Activated naive CD4-positive, alpha-beta T cell treated with anti-CD3 and anti-CD28 coated beads for 36 hours (primary cell): ENCODE results near the gene GORAB. TPM values are rescaled to one million over a fixed set of nuclear protein-coding genes. Genes with fewer than 3 reads are reported as not detected.

Source experiments
- CTCF ChIA-PET: fragments of 350-600 bp; sonication (Branson Sonifier 250); formaldehyde crosslinking; loops from one replicate; lab custom pipeline; 2021; ENCODE audit warnings: antibody characterized with exemption; lab: Charles Lee
- DNase-seq: peaks from one replicate; pipeline ENCODE4 v3.0.0-alpha.2; 2020
- H3K27ac Mint-ChIP-seq: one replicate; pipeline ENCODE4 v1.8.0; 2021; ENCODE audit warnings: mild to moderate bottlenecking, mixed read lengths
- H3K27me3 Mint-ChIP-seq: one replicate; pipeline ENCODE4 v1.8.0; 2021; ENCODE audit warnings: low read depth, mixed read lengths
- H3K36me3 Mint-ChIP-seq: one replicate; pipeline ENCODE4 v1.8.0; 2021; ENCODE audit warnings: low read depth, mixed read lengths
- H3K4me1 Mint-ChIP-seq: one replicate; pipeline ENCODE4 v1.8.0; 2021; ENCODE audit warnings: low read depth, mixed read lengths
- H3K4me3 Mint-ChIP-seq: one replicate; pipeline ENCODE4 v1.8.0; 2021; ENCODE audit warnings: mild to moderate bottlenecking, moderate library complexity, mixed read lengths
- H3K9me3 Mint-ChIP-seq: one replicate; pipeline ENCODE4 v1.8.0; 2021; ENCODE audit warnings: mixed read lengths
- intact Hi-C: fragments of 100-400 bp; cut with micrococcal nuclease; formaldehyde crosslinking; loops from one replicate; pipeline ENCODE4 v1.15.1; 2023
- total RNA-seq, 2 experiments: library from RNA; stranded (reverse); gene quantifications; one replicate each; pipeline ENCODE4 v1.2.3, GENCODE V29; 2021

GORAB gene
- total RNA-seq, 2 experiments from 2014 or later = 9.5 TPM

GRCh38 chr1:170544624-170545023 is 12.7 kb downstream of the GORAB start:
- Mint-ChIP-seq H3K4me3 (no peak overlapping the region), H3K27me3 (no peaks in the 10 kb centered on the region), H3K36me3 (peaks cover 60% of the 10 kb centered on the region), H3K9me3 (no peaks in the 10 kb centered on the region), H3K4me1 (peaks cover 5% of the 10 kb centered on the region), H3K27ac (no peak overlapping the region)
- intact Hi-C loops = no loop called here
- CTCF ChIA-PET = no interaction called here
- DNase-seq = no peak

GRCh38 chr1:170545476-170545875 is 13.5 kb downstream of the GORAB start:
- Mint-ChIP-seq H3K4me3 (no peak overlapping the region), H3K9me3 (no peaks in the 10 kb centered on the region), H3K27me3 (no peaks in the 10 kb centered on the region), H3K27ac (no peak overlapping the region), H3K36me3 (peaks cover 57% of the 10 kb centered on the region), H3K4me1 (peaks cover 5% of the 10 kb centered on the region)
- intact Hi-C loops = no loop called here
- DNase-seq = no peak
- CTCF ChIA-PET = no interaction called here

- H3K9me3 Mint-ChIP-seq = no peaks in the 10 kb centered on the region
- no peak overlapping the region for H3K4me3 Mint-ChIP-seq
- H3K27me3 Mint-ChIP-seq = no peaks in the 10 kb centered on the region
- CTCF ChIA-PET = no interaction called here
- intact Hi-C loops = no loop called here
- peaks cover 5% of the 10 kb centered on the region for H3K4me1 Mint-ChIP-seq
- no peak for DNase-seq
- peaks cover 54% of the 10 kb centered on the region for H3K36me3 Mint-ChIP-seq
- H3K27ac Mint-ChIP-seq = no peak overlapping the region
Measured at GRCh38 chr1:170547255-170547654, 15.3 kb downstream of the GORAB start.

GRCh38 chr1:170548497-170548896 is 16.5 kb downstream of the GORAB start:
- Mint-ChIP-seq H3K4me1 (peaks cover 5% of the 10 kb centered on the region), H3K36me3 (peaks cover 47% of the 10 kb centered on the region), H3K27me3 (no peaks in the 10 kb centered on the region), H3K27ac (peak overlapping the region; percentile 79), H3K9me3 (no peaks in the 10 kb centered on the region), H3K4me3 (no peak overlapping the region)
- intact Hi-C loops = no loop called here
- CTCF ChIA-PET = no interaction called here
- DNase-seq = no peak

GRCh38 chr1:170555370-170555769 is 23.4 kb downstream of the GORAB start:
- CTCF ChIA-PET = no interaction called here
- no peaks in the 10 kb centered on the region for H3K27me3 Mint-ChIP-seq
- H3K9me3 Mint-ChIP-seq = peaks cover 12% of the 10 kb centered on the region
- intact Hi-C loops = no loop called here
- H3K4me1 Mint-ChIP-seq = no peaks in the 10 kb centered on the region
- H3K4me3 Mint-ChIP-seq = no peak overlapping the region
- DNase-seq = no peak
- peaks cover 11% of the 10 kb centered on the region for H3K36me3 Mint-ChIP-seq
- no peak overlapping the region for H3K27ac Mint-ChIP-seq

GRCh38 chr1:170556917-170557316 is 25.0 kb downstream of the GORAB start:
- Mint-ChIP-seq H3K4me1 (no peaks in the 10 kb centered on the region), H3K36me3 (peaks cover 6% of the 10 kb centered on the region), H3K4me3 (no peak overlapping the region), H3K9me3 (peaks cover 14% of the 10 kb centered on the region), H3K27ac (no peak overlapping the region), H3K27me3 (no peaks in the 10 kb centered on the region)
- CTCF ChIA-PET = no interaction called here
- DNase-seq = no peak
- intact Hi-C loops = no loop called here

- H3K9me3 Mint-ChIP-seq = peaks cover 14% of the 10 kb centered on the region
- intact Hi-C loops = no loop called here
- H3K4me1 Mint-ChIP-seq = peaks cover 15% of the 10 kb centered on the region
- H3K36me3 Mint-ChIP-seq = peaks cover 4% of the 10 kb centered on the region
- no peak overlapping the region for H3K27ac Mint-ChIP-seq
- H3K4me3 Mint-ChIP-seq = no peak overlapping the region
- H3K27me3 Mint-ChIP-seq = peaks cover 1% of the 10 kb centered on the region
- CTCF ChIA-PET = no interaction called here
- DNase-seq = no peak
Measured at GRCh38 chr1:170558731-170559130, 26.8 kb downstream of the GORAB start.

- no peak overlapping the region for H3K27ac Mint-ChIP-seq
- peaks cover 4% of the 10 kb centered on the region for H3K36me3 Mint-ChIP-seq
- CTCF ChIA-PET = no interaction called here
- no peak overlapping the region for H3K4me3 Mint-ChIP-seq
- no peak for DNase-seq
- intact Hi-C loops = no loop called here
- peaks cover 14% of the 10 kb centered on the region for H3K9me3 Mint-ChIP-seq
- H3K4me1 Mint-ChIP-seq = peaks cover 15% of the 10 kb centered on the region
- peaks cover 1% of the 10 kb centered on the region for H3K27me3 Mint-ChIP-seq
Measured at GRCh38 chr1:170559166-170559565, 27.2 kb downstream of the GORAB start.

GRCh38 chr1:170560681-170561285 is 28.8 kb downstream of the GORAB start:
- Mint-ChIP-seq H3K9me3 (peaks cover 14% of the 10 kb centered on the region), H3K27ac (no peak overlapping the region), H3K4me3 (no peak overlapping the region), H3K36me3 (peaks cover 4% of the 10 kb centered on the region), H3K4me1 (peaks cover 15% of the 10 kb centered on the region), H3K27me3 (peaks cover 1% of the 10 kb centered on the region)
- intact Hi-C loops = no loop called here
- DNase-seq = no peak
- CTCF ChIA-PET = interaction anchor here (0.6 kb wide), 1 partner anchor 7 kb away, joined by 3 read pairs; no protein-coding TSS in a partner anchor

- Mint-ChIP-seq H3K4me1 (peaks cover 15% of the 10 kb centered on the region), H3K9me3 (peaks cover 14% of the 10 kb centered on the region), H3K27ac (peak overlapping the region; percentile 25), H3K36me3 (peaks cover 4% of the 10 kb centered on the region), H3K27me3 (peaks cover 1% of the 10 kb centered on the region), H3K4me3 (no peak overlapping the region)
- CTCF ChIA-PET = no interaction called here
- intact Hi-C loops = loop anchor here (1.0 kb wide), 1 partner anchor 30 kb away; the partner anchor contains the start of gene GORAB
- DNase-seq = peak; percentile 74
Measured at GRCh38 chr1:170562646-170563338, 30.8 kb downstream of the GORAB start.

- H3K27ac Mint-ChIP-seq = no peak overlapping the region
- no peak overlapping the region for H3K4me3 Mint-ChIP-seq
- H3K4me1 Mint-ChIP-seq = peaks cover 14% of the 10 kb centered on the region
- H3K9me3 Mint-ChIP-seq = peaks cover 8% of the 10 kb centered on the region
- intact Hi-C loops = no loop called here
- DNase-seq = no peak
- H3K27me3 Mint-ChIP-seq = peaks cover 10% of the 10 kb centered on the region
- CTCF ChIA-PET = no interaction called here
- H3K36me3 Mint-ChIP-seq = no peaks in the 10 kb centered on the region
Measured at GRCh38 chr1:170567214-170567613, 35.2 kb downstream of the GORAB start.

GRCh38 chr1:170568197-170568596 is 36.2 kb downstream of the GORAB start:
- Mint-ChIP-seq H3K27me3 (peaks cover 11% of the 10 kb centered on the region), H3K27ac (no peak overlapping the region), H3K4me3 (no peak overlapping the region), H3K4me1 (peaks cover 4% of the 10 kb centered on the region), H3K9me3 (peaks cover 12% of the 10 kb centered on the region), H3K36me3 (no peaks in the 10 kb centered on the region)
- no peak for DNase-seq
- intact Hi-C loops = no loop called here
- CTCF ChIA-PET = interaction anchor here (0.6 kb wide), 1 partner anchor 491 kb away, joined by 3 read pairs; no protein-coding TSS in a partner anchor

GRCh38 chr1:170576980-170577379 is 45.0 kb downstream of the GORAB start:
- Mint-ChIP-seq H3K4me1 (no peaks in the 10 kb centered on the region), H3K36me3 (no peaks in the 10 kb centered on the region), H3K9me3 (peaks cover 10% of the 10 kb centered on the region), H3K27me3 (peaks cover 15% of the 10 kb centered on the region), H3K4me3 (no peak overlapping the region), H3K27ac (no peak overlapping the region)
- CTCF ChIA-PET = interaction anchor here (0.5 kb wide), 1 partner anchor 26 kb away, joined by 3 read pairs; no protein-coding TSS in a partner anchor
- no peak for DNase-seq
- intact Hi-C loops = no loop called here
